NCI-H1930 (cell line): ENCODE results near the gene SMC3.
"Not testable (repeated sequence)": the region's sequence is repeated elsewhere in the genome, so short reads cannot be mapped to it uniquely, and the experiment has no call there.

Experiments used
- DNase-seq, 2 experiments: peaks; one replicate each; lab custom pipeline; 2025; lab: John Stamatoyannopoulos, UW

SMC3 gene

GRCh38 chr10:110567201-110568054 lies at the start of gene SMC3:
TSS of gene SMC3 (plus strand) at chr10:110567695. CDS start at chr10:110567817, 122 bp downstream.
- peak; percentile 82 to 92 for DNase-seq

DNA sequence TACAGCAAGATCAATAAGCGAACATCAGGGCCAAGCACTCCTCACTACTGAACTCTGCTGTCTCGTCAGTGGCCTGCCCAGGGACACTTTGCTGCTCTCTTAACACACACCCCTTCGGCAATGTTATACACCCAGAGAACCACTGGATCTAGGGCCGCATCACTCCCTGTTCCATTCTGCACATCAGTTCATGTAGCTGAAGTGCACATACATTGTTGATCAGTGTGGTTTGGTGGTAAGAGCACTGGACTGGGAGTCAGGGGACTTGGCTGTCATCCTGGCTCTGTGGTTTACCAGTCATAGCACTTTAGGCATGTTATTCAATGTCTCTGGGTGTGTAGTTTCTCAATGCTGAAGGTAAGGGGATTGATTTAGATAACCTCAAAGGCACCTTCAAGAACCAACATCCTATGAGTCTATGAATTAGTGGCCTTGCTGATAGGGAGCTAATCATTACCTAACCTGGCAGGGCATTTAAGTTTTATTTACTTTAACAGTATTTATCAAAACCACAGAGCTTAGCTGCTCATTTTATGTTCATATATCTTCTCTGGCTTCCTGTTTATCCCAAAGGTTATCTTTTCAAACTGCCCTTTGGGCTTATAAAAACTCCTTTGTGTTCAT lies 45.0 kb upstream of the SMC3 start:
- no peak for DNase-seq

DNA sequence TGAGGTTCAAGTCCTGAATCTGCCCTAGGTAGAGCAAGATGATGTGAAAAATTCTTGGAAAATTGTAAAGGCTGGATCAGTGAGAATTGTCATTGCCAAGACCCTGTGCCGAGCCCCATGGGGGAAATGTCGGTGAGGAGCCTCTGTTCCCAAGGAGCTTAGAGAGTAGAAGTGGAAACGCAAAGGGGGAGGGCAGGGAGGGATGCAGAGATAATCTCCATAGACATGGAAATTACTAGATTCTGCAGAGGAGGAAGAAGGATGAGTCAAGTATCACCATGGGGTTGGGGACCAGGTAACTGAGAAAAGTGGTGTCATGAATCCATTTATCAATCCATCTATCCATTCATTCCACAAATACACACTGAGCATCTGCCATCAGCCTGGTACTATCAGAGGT lies 43.8 kb upstream of the SMC3 start:
- no peak for DNase-seq

GRCh38 chr10:110524179-110524858 lies 43.2 kb upstream of the SMC3 start:
- no peak for DNase-seq

DNA sequence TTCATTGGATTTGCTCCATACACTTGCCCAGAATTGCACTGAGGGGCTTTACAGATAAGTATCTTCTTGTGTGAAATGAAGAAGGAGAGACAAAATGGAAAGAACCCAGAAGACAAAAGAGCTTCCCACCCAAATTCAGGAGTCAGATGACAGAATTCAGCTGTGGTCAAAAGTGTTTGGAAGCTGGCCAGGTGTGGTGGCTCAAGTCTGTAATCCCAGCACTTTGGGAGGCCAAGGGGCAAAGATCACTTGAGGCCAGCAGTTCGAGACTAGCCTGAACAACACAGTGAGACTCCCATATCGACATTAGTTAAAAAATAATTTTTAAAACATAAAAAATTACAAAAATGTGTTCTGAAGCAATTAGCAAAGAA lies 42.6 kb upstream of the SMC3 start:
- no peak for DNase-seq

DNA sequence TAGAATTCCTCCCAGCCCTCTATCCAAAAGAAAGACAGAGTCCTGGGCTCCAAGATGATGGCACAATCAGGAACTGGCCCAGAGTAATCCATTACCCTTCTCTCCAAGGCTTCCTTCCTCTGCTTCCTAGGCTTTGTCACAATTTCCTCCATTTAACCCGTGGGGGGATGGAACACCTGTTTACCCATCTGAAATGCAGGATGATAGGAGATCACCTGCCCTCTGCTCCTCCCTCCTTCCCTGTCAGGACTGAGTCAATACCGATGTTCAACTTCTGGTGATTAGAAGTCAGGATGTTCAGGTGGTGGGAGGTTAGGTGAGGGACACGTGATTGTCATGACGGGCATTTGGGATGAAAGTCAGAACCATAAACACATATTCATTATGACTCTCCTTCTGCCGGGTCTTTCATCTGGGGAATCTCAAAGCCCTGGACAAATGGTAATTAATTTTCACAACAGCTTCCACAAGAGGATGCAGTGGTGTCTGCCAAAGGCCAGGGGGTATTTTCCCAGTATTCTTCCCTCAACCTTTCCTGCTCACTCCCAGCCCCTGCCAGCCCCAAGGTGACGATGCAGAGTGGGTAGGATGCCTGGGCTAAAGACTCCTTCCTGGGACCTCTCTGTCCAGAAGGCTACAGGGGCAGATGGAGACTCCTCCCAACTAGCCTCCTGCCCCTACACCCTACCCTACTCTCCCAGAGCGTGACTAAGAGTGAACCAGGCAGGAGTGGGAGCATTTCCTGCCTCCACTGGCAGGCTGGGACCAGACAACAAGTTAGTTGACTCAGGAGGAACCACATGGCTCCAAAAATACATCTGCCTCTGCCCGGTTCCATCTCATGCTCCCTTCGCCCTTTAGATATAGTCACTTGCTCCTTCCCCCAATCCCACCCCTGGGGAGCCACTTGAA lies 41.9 kb upstream of the SMC3 start:
- DNase-seq = no peak

DNA sequence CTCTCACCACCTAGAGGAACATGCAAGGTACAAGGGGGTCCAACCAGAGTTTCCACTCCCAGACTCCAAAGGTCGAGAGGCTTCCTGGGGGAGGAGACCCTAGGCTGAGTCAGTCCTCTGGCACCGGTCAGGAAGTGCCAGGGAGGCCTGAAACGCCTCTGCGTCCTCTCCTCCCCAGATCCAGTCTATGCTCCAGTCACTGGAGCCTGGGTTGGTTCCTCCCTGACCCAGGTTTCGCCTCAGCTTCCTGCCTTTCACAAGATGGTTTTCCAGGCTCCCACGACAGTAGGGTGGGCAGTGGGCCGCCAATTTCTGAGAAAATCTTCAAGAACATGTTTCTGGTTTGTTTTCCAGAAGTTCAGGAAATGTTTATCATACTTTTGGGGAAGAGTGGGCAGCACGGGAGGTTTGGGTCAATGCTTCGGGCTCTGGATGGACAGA lies 39.7 kb upstream of the SMC3 start:
- DNase-seq = no peak

DNA sequence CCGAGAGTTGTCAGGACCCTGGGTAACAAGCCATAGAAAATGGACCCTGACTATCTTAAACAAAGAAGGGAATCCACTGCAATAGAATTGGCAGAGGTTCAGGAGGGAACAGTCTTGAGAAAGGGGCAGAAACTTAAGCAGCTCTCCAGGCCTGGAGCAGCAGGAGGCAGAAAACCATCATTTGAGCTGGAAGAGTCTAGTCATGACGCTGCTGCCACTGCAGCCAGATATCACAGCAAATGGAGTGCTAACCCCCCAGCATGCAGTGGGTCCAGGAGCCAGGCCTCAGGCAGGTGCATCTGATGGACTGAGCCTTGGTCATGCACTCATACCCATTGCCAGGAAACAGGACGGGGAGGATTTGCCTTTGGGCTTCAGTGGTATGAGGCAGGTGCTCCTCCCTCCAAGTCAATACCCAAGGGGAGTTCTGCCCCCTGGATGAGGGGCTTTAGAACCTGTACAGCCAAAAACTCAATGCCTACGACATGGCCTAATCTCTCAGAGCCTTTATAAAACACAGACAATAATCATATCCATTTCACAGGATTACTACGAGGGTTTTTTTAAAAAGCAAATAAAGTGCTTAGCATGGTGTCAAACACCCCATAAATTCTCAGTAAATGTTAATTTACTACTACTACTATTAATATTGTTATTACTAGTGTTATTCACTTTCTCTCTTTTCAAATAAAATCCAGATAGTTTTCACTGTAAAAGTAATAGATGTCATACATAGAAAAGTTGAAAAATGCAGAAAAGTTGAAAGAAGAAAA lies 39.1 kb upstream of the SMC3 start:
- DNase-seq = no peak

DNA sequence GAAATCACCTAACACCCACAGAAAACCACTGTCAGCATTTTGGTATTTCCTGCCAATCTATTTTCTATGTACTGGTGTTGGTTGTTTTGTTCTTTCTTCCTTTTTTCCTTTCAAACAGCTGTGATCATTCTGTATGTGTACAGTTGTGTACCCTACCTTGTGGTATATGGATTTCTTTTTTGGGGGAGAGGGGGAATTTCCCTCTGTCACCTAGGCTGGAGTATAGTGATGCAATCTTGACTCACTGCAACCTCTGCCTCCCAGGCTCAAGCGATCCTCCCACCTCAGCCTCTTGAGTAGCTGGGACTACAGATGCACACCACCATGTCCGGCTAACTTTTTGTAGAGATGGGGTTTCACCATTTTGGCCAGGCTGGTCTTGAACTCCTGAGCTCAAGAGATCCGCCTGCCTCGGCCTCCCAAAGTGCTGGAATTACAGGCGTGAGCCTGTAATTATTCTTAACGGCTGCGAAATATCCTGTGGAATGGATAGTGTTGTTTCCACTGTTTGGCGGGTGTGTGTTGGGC lies 38.4 kb upstream of the SMC3 start:
- not testable (repeated sequence) for DNase-seq

DNA sequence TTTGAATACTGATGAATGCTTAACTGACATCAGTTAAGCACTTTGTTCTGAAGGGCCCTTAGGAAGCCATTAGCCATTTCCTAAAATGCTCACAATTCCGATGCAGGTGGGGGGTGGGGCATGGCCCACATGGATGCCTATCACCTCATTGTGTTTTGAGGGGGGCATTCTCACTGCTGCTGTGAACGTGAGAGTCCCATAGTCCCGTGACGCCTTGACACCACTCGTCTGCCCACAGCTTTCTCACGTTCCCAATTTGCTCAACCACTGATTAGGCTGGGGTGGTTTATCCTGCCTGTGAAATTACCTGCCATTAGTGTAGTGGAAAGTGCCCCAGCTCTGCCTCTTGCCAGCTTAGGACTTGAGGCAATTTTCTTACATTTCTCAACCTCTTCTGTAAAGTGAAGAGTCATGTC lies 37.9 kb upstream of the SMC3 start:
- no peak for DNase-seq

DNA sequence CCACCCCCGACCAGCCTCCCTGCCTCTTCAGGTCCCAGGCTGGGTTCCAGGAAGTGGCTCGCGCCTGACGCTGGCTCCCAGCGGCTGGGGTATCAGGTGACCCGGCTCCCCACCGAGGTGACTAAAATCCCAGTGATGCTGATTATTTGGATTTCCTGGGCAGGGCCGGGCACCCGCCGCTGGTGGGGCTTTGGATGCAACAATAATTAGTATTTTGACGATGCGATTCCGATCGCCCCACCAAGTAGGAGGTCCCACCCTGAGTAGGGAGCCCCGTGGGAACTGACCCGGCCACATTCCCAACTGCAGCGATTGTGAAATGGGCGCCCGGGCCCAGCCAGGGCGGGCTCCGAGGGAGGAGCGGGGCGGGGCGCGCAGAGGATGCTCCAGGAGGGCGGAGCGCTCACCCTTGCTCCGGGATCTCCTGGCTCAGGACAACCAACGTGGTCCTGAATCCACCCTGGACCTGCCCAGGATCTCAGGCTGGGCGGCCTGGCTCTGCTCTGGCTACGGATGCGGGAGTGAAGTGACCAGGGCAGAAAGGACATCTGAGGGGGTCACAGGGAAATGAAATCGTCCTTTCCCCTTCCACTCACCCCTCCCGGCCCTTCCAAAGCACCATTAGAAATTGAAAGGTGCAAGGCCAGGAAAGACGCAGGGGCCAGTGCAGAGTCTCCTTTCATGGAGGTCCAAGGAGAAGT lies 37.2 kb upstream of the SMC3 start:
- DNase-seq = peak in 1 of 2 experiments; percentile 3

DNA sequence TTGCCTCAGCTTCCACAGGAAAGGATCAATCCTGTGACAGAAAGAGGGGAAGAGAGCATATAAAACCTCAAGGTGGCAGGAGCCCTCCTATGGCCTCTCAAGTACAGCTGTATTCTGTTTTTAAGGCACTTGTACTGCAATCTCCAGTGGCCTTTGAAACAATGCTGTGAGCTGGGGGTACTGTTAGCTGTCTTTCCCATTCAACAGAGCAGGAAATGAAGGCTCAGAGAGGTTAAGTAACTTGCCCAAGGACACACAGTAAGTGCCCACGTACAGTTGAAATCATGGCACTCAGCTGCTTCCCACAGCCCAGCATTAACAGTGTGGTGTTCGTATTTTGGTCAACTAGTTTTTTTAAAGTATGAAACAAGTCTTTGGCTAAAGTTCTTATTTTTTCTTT lies 35.8 kb upstream of the SMC3 start:
- DNase-seq = no peak

GRCh38 chr10:110532628-110533027 lies 34.9 kb upstream of the SMC3 start:
- not testable (repeated sequence) for DNase-seq

DNA sequence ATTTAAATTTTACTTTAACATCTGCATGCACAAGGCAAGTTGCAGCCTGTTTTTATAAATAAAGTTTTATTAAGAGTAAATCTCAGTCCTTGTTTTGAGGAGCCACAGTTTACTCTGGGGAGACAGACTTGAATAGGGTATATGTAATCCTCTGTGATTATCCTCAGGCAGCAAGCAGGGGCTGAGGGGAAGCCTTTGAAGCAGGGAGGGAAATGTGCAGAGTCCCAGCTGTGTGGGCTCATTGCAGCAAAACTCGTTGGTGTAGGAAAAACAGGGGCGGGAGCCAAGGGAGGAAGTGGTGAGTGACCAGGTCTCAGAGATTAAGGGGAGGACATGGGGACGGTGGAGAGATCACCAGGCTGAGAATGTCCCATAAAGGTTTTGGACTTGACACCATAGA lies 34.3 kb upstream of the SMC3 start:
- DNase-seq = no peak

- DNase-seq = no peak
Measured at GRCh38 chr10:110534571-110534970, 32.9 kb upstream of the SMC3 start.

DNA sequence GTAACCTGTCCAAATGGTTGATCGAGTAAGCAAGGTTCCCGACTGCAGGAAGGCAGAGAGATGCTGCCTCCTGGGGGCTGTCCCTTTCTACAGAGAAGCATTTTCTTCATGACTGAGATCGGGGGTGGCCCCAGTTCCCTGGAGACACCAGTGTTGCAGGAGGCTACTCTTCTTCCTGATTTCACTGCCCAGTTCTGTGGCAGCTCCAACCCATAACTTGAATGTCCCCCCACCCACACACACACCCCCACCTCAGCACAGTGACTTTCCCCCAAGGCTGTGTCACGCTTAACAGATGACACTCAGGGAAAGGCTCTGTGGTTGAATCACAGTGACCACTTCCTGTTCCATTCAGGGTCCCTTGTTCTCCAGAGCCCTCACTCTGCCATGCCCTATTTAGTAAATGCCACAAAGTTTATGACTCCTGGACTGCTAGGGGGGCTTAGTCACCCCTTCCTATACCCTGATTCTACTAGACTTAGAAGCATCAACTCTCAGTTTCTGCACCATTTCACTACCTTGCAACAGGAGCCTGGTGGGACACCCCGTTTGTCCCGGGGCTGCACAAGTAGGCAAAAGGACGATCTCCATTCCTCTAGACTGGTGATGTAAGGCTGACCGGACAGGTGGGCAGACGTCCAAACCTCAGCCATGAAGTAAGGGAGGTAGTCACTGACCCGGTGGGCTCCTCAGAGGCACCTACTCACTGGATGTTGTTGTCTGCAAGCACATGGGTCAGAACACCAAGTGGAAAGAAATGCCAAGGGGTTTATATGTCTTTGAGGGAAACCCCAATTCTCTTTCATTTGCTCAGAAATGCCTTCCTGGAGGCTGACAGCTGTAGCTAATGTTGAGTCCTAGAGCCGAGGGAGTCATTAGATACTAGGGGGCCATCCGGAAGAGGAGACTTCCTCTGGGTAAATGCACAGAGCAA lies 31.3 kb upstream of the SMC3 start:
- DNase-seq = no peak

GRCh38 chr10:110539091-110539490 lies 28.4 kb upstream of the SMC3 start:
- no peak for DNase-seq

GRCh38 chr10:110540031-110540430 lies 27.5 kb upstream of the SMC3 start:
- no peak for DNase-seq

DNA sequence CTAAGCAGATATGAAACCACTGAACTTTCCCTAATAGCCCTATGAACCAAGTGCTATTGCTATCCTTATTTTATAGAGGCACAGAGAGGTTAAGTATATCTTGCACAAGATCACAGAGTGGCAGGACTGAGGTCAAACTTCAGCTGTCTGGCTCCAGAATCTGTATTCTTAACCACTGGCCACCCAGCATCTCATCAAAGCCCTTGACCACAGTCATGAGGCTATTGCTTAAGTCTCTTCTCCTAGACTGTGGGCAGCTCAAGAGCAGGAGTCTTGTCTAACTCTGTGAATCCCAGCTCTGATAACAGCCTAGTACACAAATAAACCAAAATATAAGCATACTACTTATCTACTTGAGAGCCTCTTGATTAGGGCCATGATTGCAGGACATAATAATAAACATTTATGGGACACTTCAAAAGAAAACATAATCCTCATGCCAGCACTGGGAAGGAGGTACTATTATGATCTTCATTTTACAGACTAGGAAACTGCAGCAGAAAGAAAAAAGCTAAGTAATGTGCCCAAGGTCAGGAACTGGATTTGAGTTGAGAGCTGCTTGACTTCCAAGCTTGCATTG lies 22.4 kb upstream of the SMC3 start:
- DNase-seq = no peak
